HCT116 (cell line): ENCODE results near the gene VRTN. TPM values are rescaled to one million over a fixed set of nuclear protein-coding genes. Genes with fewer than 3 reads are reported as not detected.

Experiments
- ATAC-seq: fragments of 200-7000 bp; cut with Tn5 transposase; 2 replicates; pipeline ENCODE4 v1.9.1; 2020; ENCODE audit warnings: mild to moderate bottlenecking, moderate library complexity
- BruUV-seq: library from RNA; stranded (reverse); fragments of 400-500 nt; replicated peaks from 2 replicates; lab custom pipeline; 2021; lab: Mats Ljungman, UMichigan
- CTCF ChIA-PET: fragments of 300-600 bp; sonication (Branson Sonifier 250); formaldehyde crosslinking; loops from one replicate; lab custom pipeline; 2021; ENCODE audit warnings: antibody characterized with exemption; lab: Charles Lee
- POLR2A ChIA-PET: fragments of 300-600, 350-600 bp; sonication (Branson Sonifier 250); formaldehyde crosslinking; loops from one replicate; lab custom pipeline; 2021; ENCODE audit warnings: antibody characterized with exemption; lab: Charles Lee
- RAD21 ChIA-PET, 2 experiments: fragments of 300-600 bp; sonication (Branson Sonifier 250); formaldehyde crosslinking; loops; one replicate each; lab custom pipeline; 2023; ENCODE audit warnings: low total read pairs in 2 of 2; ENCODE audit not compliant: uncharacterized antibody in 2 of 2, unreplicated experiment in 2 of 2, low non-redundant PET in 1 of 2; lab: Charles Lee
- DNase-seq: peaks from one replicate; pipeline ENCODE4 v3.0.0-alpha.2; 2010; ENCODE audit warnings: low read depth, low spot score
- H2AFZ ChIP-seq: fragments of 200-600 bp; shearing (Covaris generic), sonication (generic); 2 replicates; pipeline ENCODE4 v1.6.1; 2017; ENCODE audit warnings: low read depth, mixed run types, mixed read lengths, antibody characterized with exemption, low read length; ENCODE audit not compliant: poor library complexity, severe bottlenecking
- H3K27ac ChIP-seq: 2 replicates; pipeline ENCODE4 v1.5.1; 2012; ENCODE audit warnings: low read depth, low read length
- H3K27me3 ChIP-seq: fragments of 200-600 bp; sonication (generic); 2 replicates; pipeline ENCODE4 v1.6.1; 2016; ENCODE audit warnings: mixed run types, low read length, mixed read lengths; ENCODE audit not compliant: insufficient read depth
- H3K36me3 ChIP-seq, 2 experiments: fragments of 200-500 bp in 1 of 2; fragments of 200-600 bp in 1 of 2; sonication (Bioruptor generic) in 1 of 2; sonication (generic) in 1 of 2; 2 replicates each; pipeline versions ENCODE4 v1.5.1 to v1.6.1; 2014 to 2016; ENCODE audit warnings: low read length in 2 of 2, inconsistent platforms in 1 of 2, mixed read lengths in 1 of 2, mixed run types in 1 of 2; ENCODE audit not compliant: insufficient read depth in 2 of 2, control insufficient read depth in 1 of 2
- H3K4me1 ChIP-seq, 2 experiments: fragments of 200-600 bp in 1 of 2; sonication (generic) in 1 of 2; 2 replicates each; pipeline versions ENCODE4 v1.5.1 to v1.6.1; 2012 to 2017; ENCODE audit warnings: low read length in 2 of 2, inconsistent platforms in 1 of 2, mild to moderate bottlenecking in 1 of 2, mixed read lengths in 1 of 2, mixed run types in 1 of 2, moderate library complexity in 1 of 2; ENCODE audit not compliant: insufficient read depth in 2 of 2, control insufficient read depth in 1 of 2
- H3K4me2 ChIP-seq: fragments of 200-600 bp; sonication (generic); 2 replicates; pipeline ENCODE4 v1.6.1; 2017; ENCODE audit warnings: mixed run types, low read length, mixed read lengths
- H3K4me3 ChIP-seq, 2 experiments: fragments of 200-600 bp in 1 of 2; sonication (generic) in 1 of 2; replicated peaks in 1 of 2; 2 replicates each; pipeline ENCODE4 v1.5.1; 2011 to 2016; ENCODE audit warnings: low read length in 2 of 2, control low read depth in 1 of 2, low read depth in 1 of 2, mild to moderate bottlenecking in 1 of 2, mixed read lengths in 1 of 2, mixed run types in 1 of 2
- H3K79me2 ChIP-seq: fragments of 200-600 bp; sonication (generic); 2 replicates; pipeline ENCODE4 v1.6.1; 2017; ENCODE audit warnings: mild to moderate bottlenecking, mixed run types, low read length, moderate library complexity, mixed read lengths; ENCODE audit not compliant: insufficient read depth
- H3K9ac ChIP-seq: fragments of 200-600 bp; sonication (generic); 2 replicates; pipeline ENCODE4 v1.6.1; 2016; ENCODE audit warnings: low read length, mixed read lengths
- H3K9me2 ChIP-seq: fragments of 200-600 bp; sonication (generic), shearing (Covaris generic); 2 replicates; pipeline ENCODE4 v1.6.1; 2017; ENCODE audit warnings: mixed run types, mild to moderate bottlenecking, moderate library complexity; ENCODE audit not compliant: insufficient read depth
- H3K9me3 ChIP-seq, 2 experiments: fragments of 200-500 bp in 1 of 2; fragments of 200-600 bp in 1 of 2; sonication (Bioruptor generic) in 1 of 2; sonication (generic) in 1 of 2; 2 replicates each; pipeline ENCODE4 v1.6.1; 2014 to 2017; ENCODE audit warnings: low read length in 2 of 2, mixed read lengths in 2 of 2, inconsistent platforms in 1 of 2, low read depth in 1 of 2, mild to moderate bottlenecking in 1 of 2, mixed run types in 1 of 2, moderate library complexity in 1 of 2; ENCODE audit not compliant: control insufficient read depth in 1 of 2, insufficient read depth in 1 of 2
- H4K20me1 ChIP-seq: fragments of 200-600 bp; sonication (generic), shearing (Covaris generic); 2 replicates; pipeline ENCODE4 v1.6.1; 2017; ENCODE audit warnings: mixed run types, mild to moderate bottlenecking, moderate library complexity; ENCODE audit not compliant: insufficient read depth
- CBX3 ChIP-seq: IDR thresholded peaks from 2 replicates; pipeline ENCODE4 v1.6.1; 2012; ENCODE audit warnings: low read depth
- CEBPB ChIP-seq: IDR thresholded peaks from 2 replicates; pipeline ENCODE4 v1.6.1; 2012; ENCODE audit warnings: low read depth
- EGR1 ChIP-seq: IDR thresholded peaks from 2 replicates; pipeline ENCODE4 v1.6.1; 2012; ENCODE audit warnings: low read depth
- ELF1 ChIP-seq: IDR thresholded peaks from 2 replicates; pipeline ENCODE4 v1.6.1; 2012; ENCODE audit warnings: low read depth, borderline replicate concordance
- EZH2 ChIP-seq: fragments of 200-600 bp; sonication (generic); IDR thresholded peaks from 2 replicates; pipeline ENCODE4 v1.6.1; 2017; ENCODE audit warnings: antibody characterized with exemption, mixed run types
- EZH2phosphoT487 ChIP-seq: fragments of 200-600 bp; IDR thresholded peaks from 2 replicates; pipeline ENCODE4 v1.6.1; 2018; ENCODE audit warnings: antibody characterized with exemption, borderline replicate concordance
- FOSL1 ChIP-seq: IDR thresholded peaks from 2 replicates; pipeline ENCODE4 v1.6.1; 2012; ENCODE audit warnings: low read depth
- JUND ChIP-seq: IDR thresholded peaks from 2 replicates; pipeline ENCODE4 v1.6.1; 2012
- POLR2A ChIP-seq: IDR thresholded peaks from 2 replicates; pipeline ENCODE4 v1.7.0; 2011; ENCODE audit warnings: borderline replicate concordance; ENCODE audit not compliant: insufficient read depth, insufficient read length; ENCODE audit errors: extremely low read depth
- POLR2AphosphoS5 ChIP-seq: IDR thresholded peaks from 2 replicates; pipeline ENCODE4 v1.6.1; 2011; ENCODE audit warnings: mild to moderate bottlenecking, low read depth, low read length, moderate library complexity
- RAD21 ChIP-seq: IDR thresholded peaks from 2 replicates; pipeline ENCODE4 v1.6.1; 2012; ENCODE audit warnings: low read depth, mild to moderate bottlenecking
- SIN3A ChIP-seq: IDR thresholded peaks from 2 replicates; pipeline ENCODE4 v1.6.1; 2012; ENCODE audit warnings: low read depth
- SP1 ChIP-seq: IDR thresholded peaks from 2 replicates; pipeline ENCODE4 v1.6.1; 2012; ENCODE audit warnings: low read depth
- SRF ChIP-seq: IDR thresholded peaks from 2 replicates; pipeline ENCODE4 v1.6.1; 2012; ENCODE audit warnings: low read depth
- TCF7L2 ChIP-seq: IDR thresholded peaks from 2 replicates; pipeline ENCODE4 v1.7.0; 2011; ENCODE audit warnings: borderline replicate concordance, inconsistent platforms; ENCODE audit not compliant: insufficient read depth, insufficient read length; ENCODE audit errors: extremely low read depth
- ZNF274 ChIP-seq: fragments of 200-500 bp; sonication (Bioruptor generic); IDR thresholded peaks from 2 replicates; pipeline ENCODE4 v1.6.1; 2014; ENCODE audit warnings: mild to moderate bottlenecking, low read depth, low read length, inconsistent platforms
- intact Hi-C: fragments of 100-400 bp; cut with micrococcal nuclease; formaldehyde crosslinking; loops from 2 replicates; pipeline ENCODE4 v1.10.0; 2022
- total RNA-seq: library from RNA; stranded (reverse); gene quantifications from one replicate; pipeline ENCODE4 v1.2.1, GENCODE V29; 2021; ENCODE audit not compliant: unreplicated experiment
- TF ChIP-seq, protein P1 (sequence below): IDR thresholded peaks from 2 replicates; pipeline ENCODE4 v1.6.1; 2012
- TF ChIP-seq, protein P2 (sequence below): IDR thresholded peaks from 2 replicates; pipeline ENCODE4 v1.6.1; 2012

The VRTN gene
- total RNA-seq, 1 experiment from 2014 or later: 0.10 TPM

DNA sequence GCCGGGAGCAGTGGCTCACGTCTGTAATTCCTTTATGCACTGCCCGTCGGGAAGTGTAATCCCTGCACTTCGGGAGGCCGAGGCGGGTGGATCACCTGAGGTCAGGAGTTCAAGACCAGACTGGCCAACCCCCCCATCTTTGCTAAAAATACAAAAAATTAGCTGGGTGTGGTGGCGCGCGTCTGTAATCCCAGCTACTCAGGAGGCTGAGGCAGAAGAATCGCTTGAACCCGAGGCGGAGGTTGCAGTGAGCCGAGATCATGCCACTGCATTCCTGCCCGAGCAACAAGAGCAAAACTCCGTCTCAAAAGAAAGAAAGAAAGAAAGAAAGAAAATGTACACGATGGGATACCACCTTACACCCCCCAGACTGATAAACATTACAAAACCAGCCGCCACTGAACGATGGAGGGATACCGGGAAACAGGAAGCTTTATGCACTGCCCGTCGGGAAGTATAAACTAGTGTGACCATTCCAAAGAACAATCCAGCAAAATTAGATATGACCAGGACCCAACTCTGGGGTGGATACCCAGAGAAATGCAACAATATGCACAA lies 46.6 kb upstream of the VRTN start:
- Histone ChIP-seq H3K9me3 (no peaks in the 10 kb centered on the region), H3K79me2 (peaks cover 44% of the 10 kb centered on the region), H3K36me3 (peaks cover 4% of the 10 kb centered on the region in 2 experiments; a peak in 2 of 4 replicates), H3K27me3 (no peaks in the 10 kb centered on the region), H4K20me1 (no peaks in the 10 kb centered on the region), H3K4me3 (peak overlapping the region; percentile 78 to 83), H3K9me2 (no peaks in the 10 kb centered on the region), H3K4me1 (peaks cover 13 to 39% of the 10 kb centered on the region in 2 experiments), H3K4me2 (peak overlapping the region; percentile 80), H3K9ac (peak overlapping the region; percentile 73), H3K27ac (peak overlapping the region; percentile 78), H2AFZ (peak overlapping the region; percentile 47)
- POLR2A ChIA-PET: interaction anchor here (1.0 to 1.2 kb wide), 2 partner anchors 26 to 577 kb away, joined by 3 read pairs; no protein-coding TSS in a partner anchor
- BruUV-seq: no TSS peak
- RAD21 ChIA-PET: interaction anchor here in 1 of 2 experiments (0.6 kb wide), 1 partner anchor 11 kb away, joined by 3 read pairs; no protein-coding TSS in a partner anchor
- TF ChIP-seq ZNF274: no peak
- TF ChIP-seq CEBPB: no peak
- TF ChIP-seq, protein P1, sequence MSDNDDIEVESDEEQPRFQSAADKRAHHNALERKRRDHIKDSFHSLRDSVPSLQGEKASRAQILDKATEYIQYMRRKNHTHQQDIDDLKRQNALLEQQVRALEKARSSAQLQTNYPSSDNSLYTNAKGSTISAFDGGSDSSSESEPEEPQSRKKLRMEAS: no peak
- intact Hi-C loops: no loop called here
- peak; percentile 1; the same call in 1 of the 2 replicates for ATAC-seq
- CTCF ChIA-PET: no interaction called here
- DNase-seq: no peak

DNA sequence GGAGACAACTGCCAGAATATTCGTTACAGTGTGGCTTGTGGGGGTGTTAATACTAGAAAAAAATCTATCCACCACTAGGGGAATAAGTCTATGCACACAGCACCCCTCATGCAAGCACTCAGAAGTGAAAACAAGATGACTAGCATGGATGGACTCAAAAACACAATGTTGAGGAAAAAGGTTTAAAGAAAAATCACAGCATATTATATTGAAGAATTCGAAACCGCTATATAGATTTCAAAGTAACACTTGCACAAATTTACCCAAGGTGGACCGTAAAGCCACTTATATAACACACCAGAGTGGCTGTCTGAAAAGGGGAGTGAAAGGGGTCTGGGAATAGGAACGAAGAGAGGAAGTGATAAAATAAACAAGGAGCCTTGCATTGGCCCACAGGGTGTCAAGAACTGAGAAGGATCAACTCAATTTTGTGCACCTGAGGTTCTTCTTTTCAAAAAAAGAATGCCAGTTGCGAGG lies 46.1 kb upstream of the VRTN start:
- H3K4me1 ChIP-seq: peaks cover 13 to 39% of the 10 kb centered on the region in 2 experiments
- no peaks in the 10 kb centered on the region for H3K9me3 ChIP-seq
- ATAC-seq (peak; percentile 64), DNase-seq (no peak)
- H2AFZ ChIP-seq: peak overlapping the region; percentile 47
- RAD21 ChIA-PET: no interaction called here
- peaks cover 4% of the 10 kb centered on the region in 2 experiments; a peak in 2 of 4 replicates for H3K36me3 ChIP-seq
- peak overlapping the region; percentile 78 to 83 for H3K4me3 ChIP-seq
- POLR2A ChIA-PET: interaction anchor here (0.8 to 1.7 kb wide), 6 partner anchors 9 to 576 kb away, joined by 3 to 7 read pairs (median 4); no protein-coding TSS in a partner anchor
- no peaks in the 10 kb centered on the region for H3K9me2 ChIP-seq
- H4K20me1 ChIP-seq: no peaks in the 10 kb centered on the region
- peaks cover 41% of the 10 kb centered on the region for H3K79me2 ChIP-seq
- H3K27me3 ChIP-seq: no peaks in the 10 kb centered on the region
- H3K4me2 ChIP-seq: peak overlapping the region; percentile 80
- BruUV-seq: TSS peak; percentile 65
- peak overlapping the region; percentile 73 for H3K9ac ChIP-seq
- intact Hi-C loops: no loop called here
- peak overlapping the region; percentile 78 for H3K27ac ChIP-seq
- CTCF ChIA-PET: interaction anchor here (0.9 to 1.5 kb wide), 6 partner anchors 8 to 184 kb away, joined by 3 to 4 read pairs (median 4); no protein-coding TSS in a partner anchor
- no peak for TF ChIP-seq EZH2phosphoT487
- TF ChIP-seq, protein P1: 0 out of 2 replicates have a peak, but pooled peaks have one; percentile 37
- TF ChIP-seq ELF1: no peak
- TF ChIP-seq POLR2AphosphoS5: peak; percentile 11; the same call in 1 of the 2 replicates
- peak; percentile 37; the same call in 1 of the 2 replicates for TF ChIP-seq EGR1
- no peak for TF ChIP-seq CBX3
- no peak for TF ChIP-seq POLR2A
- 0 out of 2 replicates have a peak, but pooled peaks have one; percentile 5 for TF ChIP-seq FOSL1
- TF ChIP-seq SRF: 0 out of 2 replicates have a peak, but pooled peaks have one; percentile 19
- no peak; the same call in 1 of the 2 replicates for TF ChIP-seq SP1
- TF ChIP-seq ZNF274: no peak
- no peak for TF ChIP-seq CEBPB
- TF ChIP-seq SIN3A: peak; percentile 52; the same call in 1 of the 2 replicates
- TF ChIP-seq JUND: no peak
- 0 out of 2 replicates have a peak, but pooled peaks have one; percentile 8 for TF ChIP-seq RAD21
- TF ChIP-seq, protein P2, sequence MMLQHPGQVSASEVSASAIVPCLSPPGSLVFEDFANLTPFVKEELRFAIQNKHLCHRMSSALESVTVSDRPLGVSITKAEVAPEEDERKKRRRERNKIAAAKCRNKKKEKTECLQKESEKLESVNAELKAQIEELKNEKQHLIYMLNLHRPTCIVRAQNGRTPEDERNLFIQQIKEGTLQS: no peak
- TF ChIP-seq EZH2: no peak
- no peak for TF ChIP-seq TCF7L2
